Ishikawa (cell line): Measurements from ENCODE around the gene CACUL1.

Experiments used
- CREB1 ChIP-seq: IDR thresholded peaks from 2 replicates; pipeline ENCODE4 v1.6.1; 2012; ENCODE audit warnings: low read depth
- EGR1 ChIP-seq: IDR thresholded peaks from 2 replicates; pipeline ENCODE4 v1.6.1; 2012
- EP300 ChIP-seq: IDR thresholded peaks from 2 replicates; pipeline ENCODE4 v1.6.1; 2012; ENCODE audit warnings: borderline replicate concordance
- NFIC ChIP-seq: IDR thresholded peaks from 2 replicates; pipeline ENCODE4 v1.6.1; 2012
- RAD21 ChIP-seq: IDR thresholded peaks from 2 replicates; pipeline ENCODE4 v1.6.1; 2012; ENCODE audit warnings: low read depth
- TAF1 ChIP-seq: IDR thresholded peaks from 2 replicates; pipeline ENCODE4 v1.6.1; 2012; ENCODE audit warnings: low read depth, mild to moderate bottlenecking
- TEAD4 ChIP-seq: IDR thresholded peaks from 2 replicates; pipeline ENCODE4 v1.6.1; 2012
- TF ChIP-seq, protein P1 (sequence below): IDR thresholded peaks from 2 replicates; pipeline ENCODE4 v1.6.1; 2012
- TF ChIP-seq, protein P2 (sequence below): IDR thresholded peaks from 2 replicates; pipeline ENCODE4 v1.6.1; 2012; ENCODE audit warnings: low read depth, mild to moderate bottlenecking
- TF ChIP-seq, protein P3 (sequence below): IDR thresholded peaks from 2 replicates; pipeline ENCODE4 v1.6.1; 2012

DNA sequence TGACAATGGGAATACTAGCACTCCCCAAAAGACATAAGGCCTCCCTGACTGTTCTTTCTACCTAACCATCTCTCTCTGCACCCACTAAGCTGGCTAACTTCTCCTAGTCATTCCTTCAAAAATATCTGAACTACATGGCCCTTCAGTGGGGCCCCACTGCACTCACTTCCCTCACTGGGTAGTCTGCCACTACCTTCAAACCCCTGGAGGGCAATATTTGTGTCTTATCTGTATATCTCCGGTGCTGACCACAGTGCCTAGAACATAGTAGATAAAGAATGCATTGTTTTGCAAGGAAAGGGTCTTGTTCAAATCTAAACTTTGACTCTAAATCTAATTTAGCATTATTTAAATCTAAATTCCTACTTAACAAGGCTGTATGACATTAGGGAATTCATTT lies 44.3 kb downstream of the CACUL1 start:
- TF ChIP-seq, protein P1, sequence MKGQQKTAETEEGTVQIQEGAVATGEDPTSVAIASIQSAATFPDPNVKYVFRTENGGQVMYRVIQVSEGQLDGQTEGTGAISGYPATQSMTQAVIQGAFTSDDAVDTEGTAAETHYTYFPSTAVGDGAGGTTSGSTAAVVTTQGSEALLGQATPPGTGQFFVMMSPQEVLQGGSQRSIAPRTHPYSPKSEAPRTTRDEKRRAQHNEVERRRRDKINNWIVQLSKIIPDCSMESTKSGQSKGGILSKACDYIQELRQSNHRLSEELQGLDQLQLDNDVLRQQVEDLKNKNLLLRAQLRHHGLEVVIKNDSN = no peak
- TF ChIP-seq TEAD4 = no peak
- TF ChIP-seq EP300 = no peak
- TF ChIP-seq NFIC = no peak
- TF ChIP-seq, protein P2, sequence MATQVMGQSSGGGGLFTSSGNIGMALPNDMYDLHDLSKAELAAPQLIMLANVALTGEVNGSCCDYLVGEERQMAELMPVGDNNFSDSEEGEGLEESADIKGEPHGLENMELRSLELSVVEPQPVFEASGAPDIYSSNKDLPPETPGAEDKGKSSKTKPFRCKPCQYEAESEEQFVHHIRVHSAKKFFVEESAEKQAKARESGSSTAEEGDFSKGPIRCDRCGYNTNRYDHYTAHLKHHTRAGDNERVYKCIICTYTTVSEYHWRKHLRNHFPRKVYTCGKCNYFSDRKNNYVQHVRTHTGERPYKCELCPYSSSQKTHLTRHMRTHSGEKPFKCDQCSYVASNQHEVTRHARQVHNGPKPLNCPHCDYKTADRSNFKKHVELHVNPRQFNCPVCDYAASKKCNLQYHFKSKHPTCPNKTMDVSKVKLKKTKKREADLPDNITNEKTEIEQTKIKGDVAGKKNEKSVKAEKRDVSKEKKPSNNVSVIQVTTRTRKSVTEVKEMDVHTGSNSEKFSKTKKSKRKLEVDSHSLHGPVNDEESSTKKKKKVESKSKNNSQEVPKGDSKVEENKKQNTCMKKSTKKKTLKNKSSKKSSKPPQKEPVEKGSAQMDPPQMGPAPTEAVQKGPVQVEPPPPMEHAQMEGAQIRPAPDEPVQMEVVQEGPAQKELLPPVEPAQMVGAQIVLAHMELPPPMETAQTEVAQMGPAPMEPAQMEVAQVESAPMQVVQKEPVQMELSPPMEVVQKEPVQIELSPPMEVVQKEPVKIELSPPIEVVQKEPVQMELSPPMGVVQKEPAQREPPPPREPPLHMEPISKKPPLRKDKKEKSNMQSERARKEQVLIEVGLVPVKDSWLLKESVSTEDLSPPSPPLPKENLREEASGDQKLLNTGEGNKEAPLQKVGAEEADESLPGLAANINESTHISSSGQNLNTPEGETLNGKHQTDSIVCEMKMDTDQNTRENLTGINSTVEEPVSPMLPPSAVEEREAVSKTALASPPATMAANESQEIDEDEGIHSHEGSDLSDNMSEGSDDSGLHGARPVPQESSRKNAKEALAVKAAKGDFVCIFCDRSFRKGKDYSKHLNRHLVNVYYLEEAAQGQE = no peak
- TF ChIP-seq RAD21 = no peak
- TF ChIP-seq CREB1 = no peak
- TF ChIP-seq EGR1 = no peak
- TF ChIP-seq, protein P3, sequence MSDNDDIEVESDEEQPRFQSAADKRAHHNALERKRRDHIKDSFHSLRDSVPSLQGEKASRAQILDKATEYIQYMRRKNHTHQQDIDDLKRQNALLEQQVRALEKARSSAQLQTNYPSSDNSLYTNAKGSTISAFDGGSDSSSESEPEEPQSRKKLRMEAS = no peak
- TF ChIP-seq TAF1 = no peak
